SU-DHL-6 (cell line): ENCODE results near the gene MRPL2.

ENCODE experiments used
- CTCF ChIP-seq: fragments of 200-600 bp; sonication (generic); IDR thresholded peaks from one replicate; pipeline ENCODE4 v1.5.1; 2017; ENCODE audit warnings: antibody characterized with exemption, mild to moderate bottlenecking, low read length, moderate library complexity; ENCODE audit not compliant: insufficient read depth, poor library complexity, severe bottlenecking
- EZH2phosphoT487 ChIP-seq: fragments of 200-600 bp; sonication (generic), shearing (Covaris generic); conservative IDR thresholded peaks from 2 replicates; pipeline ENCODE4 v1.6.1; 2018; ENCODE audit warnings: mild to moderate bottlenecking, antibody characterized with exemption, low read length, moderate library complexity, mixed read lengths

GRCh38 chr6:43020847-43021246 lies 38.4 kb downstream of the MRPL2 start:
- TF ChIP-seq CTCF (no peak), EZH2phosphoT487 (no peak)
